CD4-positive, alpha-beta T cell treated with Interleukin-10 for 1 hour (primary cell): ENCODE measurements around the gene RET.
A peak's percentile ranks its signal among the peaks of the same experiment; 100 is the strongest.
"Not testable (repeated sequence)": the region's sequence is repeated elsewhere in the genome, so short reads cannot be mapped to it uniquely, and the experiment has no call there.

ENCODE experiments used
- DNase-seq: peaks from one replicate; pipeline ENCODE4 v3.0.0-alpha.2; 2020

RET gene

GRCh38 chr10:43138021-43138756, 61.3 kb downstream of the RET start, which contains the start of gene CSGALNACT2:
Gene CSGALNACT2, plus strand, starts transcription at chr10:43138445. Its CDS starts 16,705 bp downstream, at chr10:43155150.
- DNase-seq, result peak; percentile 90

DNA sequence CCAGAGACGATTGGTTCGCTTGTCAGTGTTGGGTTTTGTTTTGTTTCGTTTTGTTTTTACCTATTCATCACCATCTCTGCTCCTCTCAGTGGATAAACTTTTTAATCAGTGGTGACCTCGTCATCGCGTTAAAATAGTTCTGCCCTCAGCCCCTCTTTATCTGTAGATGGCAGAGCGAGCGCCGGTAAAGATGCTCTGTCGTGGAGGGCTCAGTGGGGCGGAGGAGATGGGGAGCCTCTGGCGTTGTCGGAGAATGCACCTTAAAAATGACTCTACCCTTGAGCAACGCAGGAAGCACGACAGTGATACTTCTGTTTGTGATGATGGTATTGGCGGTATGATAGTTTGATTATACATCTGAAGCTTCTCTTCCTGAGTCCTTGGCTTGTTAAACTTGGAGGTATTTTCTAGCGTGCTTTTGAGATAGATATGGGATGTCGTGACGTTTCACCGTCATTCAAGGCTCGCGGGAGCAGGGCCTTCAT, 61.9 kb downstream of the RET start:
- DNase-seq, result peak; percentile 74

DNA sequence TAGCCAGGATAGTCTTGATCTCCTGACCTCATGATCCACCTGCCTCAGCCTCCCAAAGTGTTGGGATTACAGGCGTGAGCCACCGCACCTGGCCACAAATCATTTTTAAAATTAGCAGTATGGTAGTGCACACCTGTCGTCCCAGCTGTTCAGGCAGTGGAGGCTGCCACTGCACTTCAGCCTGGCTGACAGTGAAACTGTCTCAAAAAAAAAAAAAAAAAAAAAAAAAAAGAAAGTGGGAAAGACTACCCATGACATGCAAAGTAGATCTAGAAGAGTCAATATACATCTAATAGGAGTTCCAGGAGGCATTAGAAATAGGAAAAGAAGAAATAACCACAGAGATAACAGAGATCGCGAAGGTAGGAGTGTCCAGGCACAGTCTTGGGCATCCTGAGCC, 64.6 kb downstream of the RET start:
- no peak for DNase-seq

DNA sequence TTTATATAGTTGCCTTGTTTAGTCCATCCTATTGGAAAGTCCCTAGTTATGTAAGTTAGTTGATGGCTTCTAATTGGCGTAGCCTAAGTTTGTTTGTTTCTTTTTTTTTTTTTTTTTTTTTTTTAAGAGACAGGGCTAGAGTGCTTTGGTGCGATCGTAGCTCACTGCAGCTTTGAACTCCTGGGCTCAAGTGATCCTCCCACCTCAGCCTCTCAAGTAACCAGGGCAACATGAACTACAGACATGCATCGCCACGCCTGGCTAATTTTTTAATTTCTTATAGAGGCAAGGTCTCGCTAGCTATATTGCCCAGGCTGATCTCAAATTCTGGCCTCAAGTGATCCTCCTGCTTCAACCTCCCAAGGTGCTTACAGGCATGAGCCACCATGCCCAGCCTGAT, 68.4 kb downstream of the RET start:
- DNase-seq, result no peak

GRCh38 chr10:43145936-43146335, 69.1 kb downstream of the RET start:
- DNase-seq, result not testable (repeated sequence)

- DNase-seq, result no peak
Observed at GRCh38 chr10:43151371-43151770, 74.5 kb downstream of the RET start.

DNA sequence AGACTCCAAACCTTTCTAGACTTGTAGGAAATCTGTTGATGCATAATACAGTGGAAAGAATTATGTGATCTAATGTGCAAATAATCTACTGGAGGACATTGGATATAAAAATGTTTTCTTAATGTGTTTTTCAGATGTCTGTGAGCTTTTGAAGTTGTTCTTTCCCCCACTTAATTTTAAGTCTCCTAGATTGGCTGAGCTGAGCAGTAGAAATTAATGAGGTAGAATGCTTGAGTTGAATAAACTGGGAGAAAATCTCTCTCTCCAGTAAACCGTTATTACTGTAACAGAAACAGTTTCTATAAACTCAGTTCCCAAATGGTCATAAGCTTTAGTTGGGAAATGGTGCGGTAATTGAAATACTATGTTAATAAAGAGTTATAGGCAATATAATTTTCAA, 77.0 kb downstream of the RET start:
- no peak for DNase-seq

GRCh38 chr10:43155221-43155620, 78.4 kb downstream of the RET start:
- DNase-seq, result no peak

- no peak for DNase-seq
Observed at GRCh38 chr10:43155741-43156140, 78.9 kb downstream of the RET start.

DNA sequence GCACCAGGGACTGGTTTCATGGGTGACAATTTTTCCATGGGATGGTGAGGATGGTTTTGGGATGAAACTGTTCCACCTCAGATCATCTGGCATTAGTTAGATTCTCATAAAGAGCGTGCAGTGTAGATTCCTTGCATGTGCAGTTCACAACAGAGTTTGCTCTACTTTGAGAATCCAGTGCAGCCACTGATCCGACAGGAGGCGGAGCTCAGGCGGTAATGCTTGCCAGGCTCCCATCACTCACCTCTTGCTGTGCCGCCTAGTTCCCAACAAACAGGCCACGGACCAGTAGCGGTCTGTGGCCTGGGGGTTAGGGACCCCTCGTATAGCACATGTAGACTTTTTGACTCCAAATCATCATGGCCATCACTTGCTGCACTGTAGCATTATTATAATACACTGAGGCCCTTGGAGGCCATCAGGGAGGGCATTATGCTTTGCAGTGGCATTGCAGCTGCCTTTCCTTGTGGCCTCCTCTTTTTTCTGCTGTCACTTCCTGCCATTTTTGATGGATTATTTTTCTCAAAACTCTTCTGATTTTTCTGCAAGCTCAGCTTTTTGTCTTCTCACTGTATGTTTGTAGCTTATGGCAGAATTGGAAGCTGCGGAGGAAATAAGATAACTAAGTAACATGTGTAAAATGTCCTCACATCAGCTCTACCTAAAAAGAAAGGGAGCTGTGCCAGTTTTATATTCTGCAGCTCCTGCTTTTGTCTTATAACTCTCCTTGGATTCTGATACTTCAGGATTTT, 79.9 kb downstream of the RET start:
- DNase-seq, result no peak

DNA sequence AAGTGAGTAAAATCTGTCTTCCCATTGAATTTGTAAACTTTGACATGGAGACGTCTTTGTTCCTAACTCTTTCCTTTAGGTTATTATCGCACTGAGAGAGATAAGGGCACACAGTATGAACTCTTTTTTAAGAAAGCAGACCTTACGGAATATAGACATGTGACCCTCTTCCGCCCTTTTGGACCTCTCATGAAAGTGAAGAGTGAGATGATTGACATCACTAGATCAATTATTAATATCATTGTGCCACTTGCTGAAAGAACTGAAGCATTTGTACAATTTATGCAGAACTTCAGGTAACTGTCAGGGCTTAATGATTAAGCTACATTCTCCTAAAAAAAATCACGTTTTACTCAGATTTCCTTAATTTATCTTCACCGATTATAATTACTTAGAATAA, 81.8 kb downstream of the RET start:
- DNase-seq, result no peak

DNA sequence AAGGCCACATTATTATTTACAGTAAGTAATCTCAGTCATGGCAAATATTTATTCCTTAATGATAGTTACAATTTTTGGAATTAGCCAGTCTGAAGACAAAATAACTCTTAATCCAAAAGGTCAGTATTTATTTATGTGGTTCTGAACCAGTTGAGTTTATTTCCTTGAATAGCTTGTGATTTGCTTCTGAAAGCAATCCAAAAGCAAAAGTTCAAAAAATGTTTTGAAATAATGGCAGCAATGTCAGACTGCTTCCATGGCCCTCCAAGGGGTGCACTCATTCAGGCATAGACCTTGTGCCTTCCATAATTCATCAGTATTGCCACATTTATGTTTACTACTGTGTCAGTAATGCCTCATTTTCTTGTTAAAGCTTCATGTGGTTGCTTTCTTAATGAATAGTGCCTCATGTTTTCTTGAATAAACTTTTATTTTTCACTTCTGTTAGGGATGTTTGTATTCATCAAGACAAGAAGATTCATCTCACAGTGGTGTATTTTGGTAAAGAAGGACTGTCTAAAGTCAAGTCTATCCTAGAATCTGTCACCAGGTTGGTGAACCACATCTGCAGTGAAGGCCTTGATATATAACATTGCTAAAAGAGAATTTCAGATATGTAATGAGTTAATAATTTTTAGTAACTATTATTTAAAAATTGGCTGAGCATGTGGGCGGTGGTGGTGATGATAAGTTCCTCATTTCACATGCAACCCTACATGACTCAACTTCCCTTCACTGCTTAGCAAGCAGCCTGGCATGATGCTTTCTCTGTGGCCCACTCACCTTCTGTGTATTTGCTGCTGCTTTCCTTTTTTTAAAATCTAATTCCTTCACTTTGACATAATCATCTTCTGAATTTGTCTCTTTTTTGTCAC, 83.4 kb downstream of the RET start:
- no peak for DNase-seq

- no peak for DNase-seq
Observed at GRCh38 chr10:43160921-43161255, 84.0 kb downstream of the RET start.

- DNase-seq, result no peak
Observed at GRCh38 chr10:43162604-43163003, 85.7 kb downstream of the RET start.

DNA sequence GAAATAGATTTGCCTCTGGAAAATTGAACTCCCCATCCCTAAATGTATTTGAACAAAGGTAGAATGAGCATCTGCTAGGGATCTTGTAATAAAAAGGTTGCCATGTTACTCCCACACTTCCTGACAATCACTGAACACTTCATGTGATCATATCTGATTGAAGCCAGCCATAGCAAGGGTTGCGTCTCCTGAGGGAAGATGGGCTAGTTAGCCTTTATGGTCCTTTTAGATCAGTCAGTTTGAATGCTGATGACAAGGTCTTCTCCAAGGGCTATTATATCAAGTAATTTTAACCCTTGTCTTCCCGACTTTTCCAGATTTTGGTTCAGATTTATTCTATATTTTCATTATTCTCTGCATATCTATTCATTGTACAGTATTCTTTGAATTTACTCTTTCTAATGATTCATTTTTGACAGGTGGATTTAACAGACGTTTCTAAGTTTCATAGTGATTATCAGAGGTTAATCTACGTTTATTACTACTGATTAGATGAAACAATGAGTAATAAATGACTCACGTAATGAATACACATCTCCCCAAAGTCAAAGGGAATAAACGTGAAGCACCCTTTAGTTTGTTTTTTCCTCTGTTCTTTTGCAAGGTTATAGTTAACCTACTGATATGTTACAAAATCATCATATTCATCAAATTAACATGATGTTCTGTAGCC, 89.5 kb downstream of the RET start:
- no peak for DNase-seq

DNA sequence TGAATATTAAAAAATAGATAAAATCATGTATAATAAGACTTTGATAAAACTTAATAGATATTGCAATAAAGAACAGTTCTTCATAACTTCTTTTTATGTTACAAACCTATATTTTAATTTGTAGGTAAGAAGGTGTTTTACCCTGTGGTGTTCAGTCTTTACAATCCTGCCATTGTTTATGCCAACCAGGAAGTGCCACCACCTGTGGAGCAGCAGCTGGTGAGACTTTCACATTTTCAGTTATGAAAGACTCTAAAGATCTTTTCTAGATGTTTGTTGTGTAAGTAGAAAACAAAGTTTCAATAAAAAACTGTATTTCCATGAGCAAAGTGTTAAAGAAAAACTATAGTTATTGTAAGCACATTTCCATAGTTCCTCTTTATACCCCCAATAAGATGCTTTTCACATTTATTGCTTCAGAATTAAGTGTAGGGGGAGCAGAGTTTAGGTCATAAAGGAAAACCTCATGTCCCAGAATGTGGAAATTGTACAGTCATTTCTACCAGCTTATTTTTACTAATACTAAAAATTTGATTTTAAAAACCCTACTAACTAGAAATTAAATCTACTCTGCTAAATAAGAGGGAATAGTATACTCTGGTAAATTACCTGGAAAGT, 90.1 kb downstream of the RET start:
- DNase-seq, result no peak

DNA sequence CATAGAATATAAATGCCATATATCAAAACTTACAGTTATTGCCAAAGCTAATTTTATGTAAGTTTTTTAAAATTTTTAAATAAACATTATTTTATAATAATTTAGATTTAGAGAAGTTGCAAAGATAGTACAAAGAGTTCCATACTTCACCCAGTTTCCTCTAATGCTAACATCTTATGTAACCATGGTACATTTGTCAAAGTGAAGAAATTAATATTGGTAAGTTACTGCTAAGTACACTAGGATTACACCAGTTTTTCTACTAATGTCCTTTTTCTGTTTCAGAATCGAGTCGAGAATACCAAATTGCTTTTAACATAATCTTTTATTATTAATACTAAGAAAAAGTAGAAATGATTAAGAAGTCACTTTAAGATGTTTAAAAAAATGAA, 90.6 kb downstream of the RET start:
- no peak for DNase-seq

GRCh38 chr10:43170491-43170890, 93.6 kb downstream of the RET start:
- no peak for DNase-seq

DNA sequence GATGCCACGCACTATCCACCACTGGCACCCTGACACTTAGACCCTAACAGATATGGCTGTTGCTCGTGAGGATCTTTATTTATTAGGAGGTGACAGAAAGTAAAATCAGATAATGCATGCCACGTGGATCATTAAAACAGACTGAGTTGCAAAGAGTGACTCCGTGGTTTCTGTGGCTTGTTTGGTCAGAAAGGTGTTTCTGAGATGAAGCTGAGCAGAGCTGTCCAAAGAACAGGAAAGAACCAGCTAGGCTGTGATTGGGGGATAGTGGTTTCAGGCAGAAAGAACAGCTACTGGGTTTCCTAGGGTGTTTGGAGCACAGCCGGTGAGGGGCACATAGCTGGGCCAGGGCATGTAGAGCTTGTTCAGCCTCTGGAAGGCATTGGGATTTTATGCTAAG, 95.8 kb downstream of the RET start:
- peak; percentile 10 for DNase-seq

- no peak for DNase-seq
Observed at GRCh38 chr10:43173120-43173519, 96.3 kb downstream of the RET start.

GRCh38 chr10:43174969-43175368, 98.1 kb downstream of the RET start:
- no peak for DNase-seq

- no peak for DNase-seq
Observed at GRCh38 chr10:43176271-43176670, 99.4 kb downstream of the RET start.
